NCI-H128 (cell line): ENCODE results near the gene ANKMY1.

Experiments
- DNase-seq: peaks from one replicate; lab custom pipeline; 2025; ENCODE audit not compliant: unreplicated experiment; lab: John Stamatoyannopoulos, UW

The ANKMY1 gene

GRCh38 chr2:240461471-240462072 is 96.2 kb downstream of the ANKMY1 start:
- no peak for DNase-seq

- no peak for DNase-seq
These were observed 96.9 kb downstream of the ANKMY1 start for GRCh38 chr2:240460781-240461431.

GRCh38 chr2:240460253-240460711 is 97.5 kb downstream of the ANKMY1 start:
- no peak for DNase-seq

GRCh38 chr2:240459401-240460252 is 98.2 kb downstream of the ANKMY1 start:
- DNase-seq, result no peak

- DNase-seq, result no peak
These were observed 98.8 kb downstream of the ANKMY1 start for GRCh38 chr2:240458900-240459391.

GRCh38 chr2:240458044-240458899 is 99.5 kb downstream of the ANKMY1 start:
- no peak for DNase-seq

- DNase-seq, result no peak
These were observed 100.4 kb downstream of the ANKMY1 start for GRCh38 chr2:240457223-240458043.

- DNase-seq, result no peak
These were observed 101.2 kb downstream of the ANKMY1 start for GRCh38 chr2:240456447-240457222.

GRCh38 chr2:240455647-240456446 is 101.9 kb downstream of the ANKMY1 start:
- no peak for DNase-seq

- DNase-seq, result no peak
These were observed 102.5 kb downstream of the ANKMY1 start for GRCh38 chr2:240455272-240455646.

GRCh38 chr2:240454106-240454901 is 103.5 kb downstream of the ANKMY1 start:
- no peak for DNase-seq

GRCh38 chr2:240453461-240454105 is 104.2 kb downstream of the ANKMY1 start:
- no peak for DNase-seq

GRCh38 chr2:240452462-240453256 is 105.1 kb downstream of the ANKMY1 start:
- no peak for DNase-seq

- DNase-seq, result no peak
These were observed 105.9 kb downstream of the ANKMY1 start for GRCh38 chr2:240451791-240452461.

- DNase-seq, result no peak
These were observed 106.6 kb downstream of the ANKMY1 start for GRCh38 chr2:240451108-240451611.
